COLO668 (cell line): ENCODE measurements around the gene VENTX.
"Not testable (repeated sequence)": the region's sequence is repeated elsewhere in the genome, so short reads cannot be mapped to it uniquely, and the experiment has no call there.

Source experiments
- DNase-seq: peaks from one replicate; lab custom pipeline; 2025; ENCODE audit not compliant: unreplicated experiment; lab: John Stamatoyannopoulos, UW

The VENTX gene

GRCh38 chr10:133234796-133235195 lies 2.9 kb upstream of the VENTX start:
- not testable (repeated sequence) for DNase-seq

- DNase-seq, result no peak
Measured at GRCh38 chr10:133235265-133235855, 2.3 kb upstream of the VENTX start.

GRCh38 chr10:133235932-133236331 lies 1.7 kb upstream of the VENTX start:
- DNase-seq, result no peak

- DNase-seq, result no peak
Measured at GRCh38 chr10:133236401-133237240, 1.0 kb upstream of the VENTX start.

GRCh38 chr10:133237241-133237587 lies 441 bp upstream of the VENTX start:
- DNase-seq, result no peak

- DNase-seq, result no peak
Measured at GRCh38 chr10:133238466-133238804, 780 bp downstream of the VENTX start.

GRCh38 chr10:133239990-133240389 lies 2.3 kb downstream of the VENTX start:
- no peak for DNase-seq

GRCh38 chr10:133241501-133242205 lies 4.0 kb downstream of the VENTX start:
- peak; percentile 1 for DNase-seq

- no peak for DNase-seq
Measured at GRCh38 chr10:133242611-133243356, 5.1 kb downstream of the VENTX start.

GRCh38 chr10:133243593-133243992 lies 5.9 kb downstream of the VENTX start:
- no peak for DNase-seq

- peak; percentile 3 for DNase-seq
Measured at GRCh38 chr10:133245439-133246235, 8.0 kb downstream of the VENTX start.

- DNase-seq, result no peak
Measured at GRCh38 chr10:133246236-133246626, 8.6 kb downstream of the VENTX start.

- DNase-seq, result no peak
Measured at GRCh38 chr10:133247681-133248333, 10.2 kb downstream of the VENTX start.

GRCh38 chr10:133248334-133248715 lies 10.7 kb downstream of the VENTX start:
- DNase-seq, result no peak

GRCh38 chr10:133249094-133249780 lies 11.6 kb downstream of the VENTX start:
- DNase-seq, result no peak

- DNase-seq, result no peak
Measured at GRCh38 chr10:133249975-133250754, 12.5 kb downstream of the VENTX start.

GRCh38 chr10:133251388-133252222 lies 13.9 kb downstream of the VENTX start:
- no peak for DNase-seq

GRCh38 chr10:133252223-133252552 lies 14.5 kb downstream of the VENTX start:
- no peak for DNase-seq
